Stimulated activated CD4-positive, alpha-beta T cell treated with anti-CD3 and anti-CD28 coated beads, Interleukin-4, amount 100 ng/mL, for 48 hours (primary cell): Measurements from ENCODE around the gene FHOD1.

ENCODE experiments used
- DNase-seq, 2 donors: peaks; one replicate each; pipeline ENCODE4 v3.0.0-alpha.2; 2020; ENCODE audit warnings: low read depth in 2 of 2

Gene FHOD1

GRCh38 chr16:67234180-67234597, 13.1 kb downstream of the FHOD1 start:
- no peak for DNase-seq

GRCh38 chr16:67233596-67233995, 13.7 kb downstream of the FHOD1 start:
- no peak for DNase-seq

GRCh38 chr16:67230809-67231660, 16.2 kb downstream of the FHOD1 start:
- DNase-seq = no peak

- no peak for DNase-seq
These were observed 17.1 kb downstream of the FHOD1 start for GRCh38 chr16:67229906-67230808.

- DNase-seq = no peak
These were observed 18.4 kb downstream of the FHOD1 start for GRCh38 chr16:67228905-67229304.

GRCh38 chr16:67228034-67228785, 19.1 kb downstream of the FHOD1 start:
- no peak for DNase-seq

- no peak for DNase-seq
These were observed 19.7 kb downstream of the FHOD1 start for GRCh38 chr16:67227567-67227921.

- DNase-seq = peak; percentile 98 to 99
These were observed 20.3 kb downstream of the FHOD1 start, which contains the start of gene TMEM208 for GRCh38 chr16:67226804-67227566. TMEM208 (plus strand) TSS chr16:67227130; CDS start chr16:67227219, 89 bp downstream.

- DNase-seq = no peak
These were observed 20.9 kb downstream of the FHOD1 start for GRCh38 chr16:67226295-67226803.

- DNase-seq = no peak
These were observed 23.3 kb downstream of the FHOD1 start for GRCh38 chr16:67223992-67224391.

GRCh38 chr16:67216612-67217490, 30.4 kb downstream of the FHOD1 start:
- no peak for DNase-seq

- DNase-seq = no peak
These were observed 31.6 kb downstream of the FHOD1 start for GRCh38 chr16:67215706-67216105.

- DNase-seq = no peak
These were observed 33.9 kb downstream of the FHOD1 start for GRCh38 chr16:67213197-67214019.

- DNase-seq = no peak
These were observed 34.5 kb downstream of the FHOD1 start for GRCh38 chr16:67212766-67213165.

- DNase-seq = no peak
These were observed 35.6 kb downstream of the FHOD1 start for GRCh38 chr16:67211674-67212073.

GRCh38 chr16:67210069-67210937, 37.0 kb downstream of the FHOD1 start:
- DNase-seq = no peak

GRCh38 chr16:67209565-67209964, 37.7 kb downstream of the FHOD1 start:
- DNase-seq = no peak
